ENCODE results near the gene ABCA2.

GRCh38 chr9:137023157-137023556 is 4.9 kb downstream of the ABCA2 start:
- TF ChIP-seq USF1 (IDR thresholded peaks at IDR 0.05; ENCODE audit: borderline replicate concordance, low read depth), result no peak
- TF ChIP-seq RFX5 (IDR thresholded peaks at IDR 0.05; ENCODE audit: low read length), result no peak
- TF ChIP-seq SIN3A (IDR thresholded peaks at IDR 0.05; ENCODE audit: borderline replicate concordance, low read depth, low read length), result no peak
- no peak for TF ChIP-seq EP300 (IDR thresholded peaks at IDR 0.05; ENCODE audit: borderline replicate concordance in 1 of 2, low read depth in 1 of 2, low read length in 1 of 2)
- no peak for TF ChIP-seq YY1 (IDR thresholded peaks at IDR 0.05; ENCODE audit: low read depth)
- no peak for TF ChIP-seq JUND (IDR thresholded peaks at IDR 0.05)
- no peak for TF ChIP-seq CTCF (IDR thresholded peaks at IDR 0.05)
- TF ChIP-seq RXRA (IDR thresholded peaks at IDR 0.05; ENCODE audit: borderline replicate concordance, low read depth), result no peak
- no peak for TF ChIP-seq CHD2 (IDR thresholded peaks at IDR 0.05; ENCODE audit: low read length, partially characterized antibody)
- TF ChIP-seq MAX (IDR thresholded peaks at IDR 0.05; ENCODE audit: low read depth), result no peak

Data from SK-N-SH (cell line).